ENCODE results near the gene AATF.
A peak's percentile ranks its signal among the peaks of the same experiment; 100 is the strongest.

AATF gene, protein sequence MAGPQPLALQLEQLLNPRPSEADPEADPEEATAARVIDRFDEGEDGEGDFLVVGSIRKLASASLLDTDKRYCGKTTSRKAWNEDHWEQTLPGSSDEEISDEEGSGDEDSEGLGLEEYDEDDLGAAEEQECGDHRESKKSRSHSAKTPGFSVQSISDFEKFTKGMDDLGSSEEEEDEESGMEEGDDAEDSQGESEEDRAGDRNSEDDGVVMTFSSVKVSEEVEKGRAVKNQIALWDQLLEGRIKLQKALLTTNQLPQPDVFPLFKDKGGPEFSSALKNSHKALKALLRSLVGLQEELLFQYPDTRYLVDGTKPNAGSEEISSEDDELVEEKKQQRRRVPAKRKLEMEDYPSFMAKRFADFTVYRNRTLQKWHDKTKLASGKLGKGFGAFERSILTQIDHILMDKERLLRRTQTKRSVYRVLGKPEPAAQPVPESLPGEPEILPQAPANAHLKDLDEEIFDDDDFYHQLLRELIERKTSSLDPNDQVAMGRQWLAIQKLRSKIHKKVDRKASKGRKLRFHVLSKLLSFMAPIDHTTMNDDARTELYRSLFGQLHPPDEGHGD

DNA sequence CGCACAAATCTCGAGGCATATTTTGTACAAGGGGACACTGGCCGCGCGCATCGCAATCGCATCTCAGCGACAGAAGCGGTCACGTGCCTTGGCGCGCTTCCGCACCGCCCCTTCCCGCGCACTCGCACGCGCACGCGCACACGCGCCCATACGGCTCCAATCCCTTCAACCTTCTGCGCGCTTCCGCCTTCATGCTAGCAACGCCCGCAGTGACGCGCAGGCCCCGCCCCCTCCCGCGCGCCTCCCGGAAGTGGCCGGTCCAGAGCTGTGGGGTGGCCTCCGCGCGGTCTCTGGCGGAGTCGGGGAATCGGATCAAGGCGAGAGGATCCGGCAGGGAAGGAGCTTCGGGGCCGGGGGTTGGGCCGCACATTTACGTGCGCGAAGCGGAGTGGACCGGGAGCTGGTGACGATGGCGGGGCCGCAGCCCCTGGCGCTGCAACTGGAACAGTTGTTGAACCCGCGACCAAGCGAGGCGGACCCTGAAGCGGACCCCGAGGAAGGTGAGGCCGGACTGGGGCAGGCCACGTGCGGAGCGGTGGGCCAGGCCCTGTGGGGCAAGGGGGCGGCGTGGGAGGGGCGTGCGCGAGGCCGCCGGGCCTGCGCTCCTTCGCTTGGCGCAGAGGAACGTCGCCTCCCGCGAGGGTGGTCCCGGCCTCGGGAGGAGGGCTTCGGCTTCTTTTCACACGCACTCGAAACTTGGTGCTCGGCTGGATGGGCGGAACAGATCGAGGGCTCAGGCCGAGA is at the start of gene AATF:
Gene AATF (plus strand): TSS at position 238 of the 744 bp plus-strand sequence. CDS start 172 bp downstream, at position 410.
- DNase-seq, result peak; percentile 91

DNA sequence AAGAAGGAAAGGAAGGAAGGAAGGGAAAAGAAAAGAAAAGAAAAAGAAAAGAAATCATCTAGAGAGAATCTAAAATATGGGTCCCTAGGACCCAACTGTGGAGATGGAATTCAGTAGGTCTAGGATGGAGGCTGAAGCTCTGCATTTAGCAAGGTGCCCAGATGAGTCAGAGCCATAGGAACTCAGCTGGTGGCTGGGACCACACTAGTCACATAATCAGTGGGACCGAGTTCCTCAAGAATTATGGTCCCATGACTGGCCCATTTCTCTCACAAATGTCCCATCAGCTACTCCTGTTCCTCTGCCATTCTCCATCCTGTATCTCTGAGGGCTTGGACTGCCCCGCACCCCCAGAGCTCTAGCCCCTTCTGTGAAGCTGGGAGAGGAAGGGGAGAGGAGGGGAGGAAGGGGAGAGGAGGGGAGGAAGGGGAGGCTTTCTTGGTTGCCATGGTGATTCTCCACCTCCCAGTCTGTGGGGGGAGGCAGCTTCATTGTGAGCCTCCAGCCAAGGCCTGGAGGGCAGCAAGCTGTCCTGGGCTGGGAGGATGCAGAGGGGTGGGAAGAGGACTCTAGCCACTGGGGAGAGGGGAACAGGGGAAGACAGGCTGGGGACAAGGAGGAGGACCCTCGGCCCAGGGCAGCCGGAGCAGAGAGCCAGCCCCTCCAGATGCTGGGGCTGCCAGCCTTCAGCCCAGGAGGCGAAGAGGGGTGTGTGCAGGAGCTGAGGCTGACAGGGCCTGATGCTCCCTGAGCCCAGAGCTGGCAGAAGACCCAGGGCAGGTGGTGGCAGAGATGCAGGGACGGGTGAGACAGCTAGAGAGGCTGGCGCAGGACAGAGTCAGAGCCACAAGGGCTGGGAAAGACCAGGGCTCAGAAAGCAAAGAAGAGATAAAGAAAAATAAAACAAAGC is 49.2 kb upstream of the AATF start:
- DNase-seq, result no peak

DNA sequence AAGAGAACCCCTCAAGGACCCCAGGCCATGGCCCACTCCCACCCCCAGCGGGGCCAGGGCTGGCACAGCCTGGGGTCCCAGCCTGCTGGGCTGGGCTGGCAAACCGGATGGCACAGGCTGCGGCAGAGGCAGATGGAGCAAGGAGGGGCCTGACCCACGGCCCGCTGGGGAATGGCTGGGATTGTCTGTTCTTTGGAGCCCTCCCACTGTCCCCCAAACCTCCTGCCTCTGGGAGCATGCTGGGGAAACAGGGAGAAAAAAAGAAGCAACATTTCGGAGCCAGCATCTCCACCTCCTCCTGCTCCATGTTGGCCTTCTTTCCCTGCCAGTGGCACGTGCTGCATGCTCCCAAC is 48.6 kb upstream of the AATF start:
- no peak for DNase-seq

DNA sequence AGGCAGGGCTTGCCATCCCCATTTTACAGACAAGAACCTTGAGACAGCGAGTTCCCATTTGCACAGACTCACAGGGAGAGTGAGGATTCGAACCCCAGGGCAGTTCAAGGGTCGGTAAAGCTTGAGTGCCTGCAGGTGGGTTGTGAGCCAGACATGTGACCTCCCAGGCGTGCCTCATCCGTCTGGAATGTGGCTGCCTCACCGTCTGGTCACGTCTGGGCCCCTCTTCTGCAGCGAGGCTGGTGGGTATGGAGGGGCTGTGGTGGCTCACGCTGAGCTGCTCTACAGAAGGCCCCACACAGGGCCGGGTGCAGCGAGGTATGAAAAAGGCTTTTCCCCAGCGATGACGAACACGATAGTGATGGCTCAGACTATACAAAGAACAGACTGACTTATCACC is 47.2 kb upstream of the AATF start:
- no peak for DNase-seq

DNA sequence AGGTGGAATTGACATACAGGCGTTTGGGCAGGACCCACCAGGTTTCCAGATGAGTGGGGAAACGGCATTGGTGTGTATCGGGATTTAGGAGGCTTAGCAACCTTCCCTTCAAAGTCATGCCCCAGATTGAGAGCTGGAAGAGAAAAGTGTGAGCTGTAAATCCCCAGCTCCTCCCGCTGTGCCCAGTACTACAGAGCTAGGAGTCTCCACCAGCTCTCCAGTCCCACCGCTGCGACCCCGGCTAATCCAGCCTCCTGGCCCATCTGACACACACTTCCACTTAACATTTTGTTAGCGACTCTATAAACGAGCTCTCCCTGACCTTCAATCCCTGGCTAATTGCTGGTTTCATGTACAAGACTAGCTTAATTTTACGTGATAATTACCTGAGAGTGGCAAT is 41.3 kb upstream of the AATF start:
- no peak for DNase-seq

DNA sequence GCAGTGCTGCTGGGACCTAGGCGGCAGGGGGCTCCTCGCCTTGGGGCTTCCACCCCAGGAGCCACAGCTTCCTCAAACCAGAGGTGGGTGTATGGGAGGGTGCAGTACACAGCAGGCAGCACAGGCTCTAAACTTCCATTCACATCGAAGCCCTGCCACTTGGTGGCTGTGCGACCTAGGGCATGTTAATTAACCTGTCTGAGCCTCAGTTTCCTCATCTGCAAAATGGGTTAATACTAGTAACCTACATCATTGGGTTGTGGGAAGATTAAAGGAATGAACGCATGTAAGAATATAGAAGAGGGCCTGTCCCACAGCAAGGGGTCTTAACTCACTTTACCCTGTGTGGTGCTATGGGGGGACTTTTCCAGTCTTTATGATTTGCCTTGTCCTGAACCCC is 38.2 kb upstream of the AATF start:
- no peak for DNase-seq

DNA sequence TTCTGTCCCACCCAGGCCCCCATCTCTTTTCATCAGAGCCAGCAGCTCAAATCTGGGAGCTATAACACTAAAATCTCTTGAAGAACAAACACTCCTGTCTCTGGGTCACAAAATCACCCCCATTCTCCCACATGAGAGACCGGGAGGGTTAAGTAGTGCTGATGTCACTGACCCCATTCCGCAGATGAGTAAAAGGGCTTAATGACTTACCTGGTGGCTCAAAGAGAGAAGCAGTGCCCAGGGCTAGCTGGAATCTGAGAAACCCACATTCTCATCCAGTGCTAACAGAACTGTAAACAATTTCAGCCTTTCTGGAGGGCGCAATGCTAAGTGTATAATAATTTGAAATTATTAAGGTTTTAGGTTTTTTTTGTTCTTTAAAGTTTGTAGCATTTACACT is 37.8 kb upstream of the AATF start:
- no peak for DNase-seq

DNA sequence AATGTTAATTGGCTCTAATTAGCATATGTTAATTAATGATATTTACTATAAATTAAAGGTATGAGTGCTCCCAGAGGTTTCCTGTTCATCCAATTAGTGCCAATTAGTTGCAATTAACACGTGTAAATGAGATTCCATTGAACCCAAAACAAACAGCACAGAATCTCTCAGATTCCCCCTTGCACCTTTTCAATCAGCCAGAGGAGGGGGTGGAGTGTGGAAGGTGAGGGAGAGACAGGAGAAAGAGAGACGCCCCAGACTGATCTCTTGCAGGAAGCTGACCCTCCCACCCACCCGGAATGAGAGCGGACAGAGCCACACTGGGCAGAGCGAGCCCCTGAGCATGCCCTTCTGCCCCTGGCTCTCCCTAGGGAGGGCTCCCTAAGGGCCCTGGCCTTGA is 35.6 kb upstream of the AATF start:
- DNase-seq, result no peak

DNA sequence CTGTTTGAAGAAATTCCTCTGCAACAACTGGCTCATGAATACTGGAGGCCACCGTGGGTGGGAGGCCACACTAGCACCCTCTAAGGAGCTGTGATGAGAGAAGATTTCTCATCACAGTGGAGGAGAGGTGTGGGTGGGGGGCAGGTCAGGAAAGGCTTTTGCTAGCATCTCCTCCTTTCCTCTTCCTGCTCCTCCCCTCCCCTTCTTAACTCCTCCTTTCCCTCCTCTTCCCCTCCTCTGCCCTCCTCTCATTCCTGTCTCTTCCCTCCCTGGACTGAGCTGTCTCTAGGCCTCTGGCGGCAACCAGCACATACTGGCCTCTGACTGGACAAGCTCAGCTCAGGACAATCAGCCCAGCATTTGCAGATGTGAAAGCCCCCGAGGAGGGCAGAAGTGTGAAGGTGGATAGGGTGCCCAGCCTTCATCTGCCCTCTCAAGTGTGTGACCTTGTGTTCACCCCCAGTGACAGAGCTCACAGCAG is 30.5 kb upstream of the AATF start:
- DNase-seq, result no peak

DNA sequence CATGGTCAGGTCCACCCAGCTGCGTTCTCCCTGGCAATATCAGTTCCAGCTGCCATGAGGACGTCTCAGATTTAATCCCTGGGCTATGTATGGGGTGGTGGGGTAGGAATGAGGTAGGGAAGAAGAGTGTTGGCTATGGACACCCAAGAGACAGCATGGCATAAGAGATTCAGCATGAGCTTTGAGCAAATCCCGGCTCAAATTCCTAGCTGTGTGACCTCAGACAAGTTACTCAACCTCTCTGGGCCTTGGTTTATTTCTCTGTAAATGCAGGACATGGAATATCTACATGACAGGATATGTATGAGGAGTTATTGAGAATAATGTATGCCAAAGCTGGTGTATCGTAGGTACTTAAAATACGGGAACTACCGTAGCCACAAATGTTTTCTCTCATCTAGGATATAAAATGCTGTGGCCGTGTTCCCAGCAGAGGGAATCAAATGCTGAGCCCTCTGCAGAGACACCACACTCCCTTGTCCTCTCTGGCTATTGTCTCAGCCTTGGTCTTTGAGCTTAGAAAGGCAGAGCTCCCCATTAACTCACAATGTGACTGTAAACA is 29.3 kb upstream of the AATF start:
- no peak for DNase-seq

DNA sequence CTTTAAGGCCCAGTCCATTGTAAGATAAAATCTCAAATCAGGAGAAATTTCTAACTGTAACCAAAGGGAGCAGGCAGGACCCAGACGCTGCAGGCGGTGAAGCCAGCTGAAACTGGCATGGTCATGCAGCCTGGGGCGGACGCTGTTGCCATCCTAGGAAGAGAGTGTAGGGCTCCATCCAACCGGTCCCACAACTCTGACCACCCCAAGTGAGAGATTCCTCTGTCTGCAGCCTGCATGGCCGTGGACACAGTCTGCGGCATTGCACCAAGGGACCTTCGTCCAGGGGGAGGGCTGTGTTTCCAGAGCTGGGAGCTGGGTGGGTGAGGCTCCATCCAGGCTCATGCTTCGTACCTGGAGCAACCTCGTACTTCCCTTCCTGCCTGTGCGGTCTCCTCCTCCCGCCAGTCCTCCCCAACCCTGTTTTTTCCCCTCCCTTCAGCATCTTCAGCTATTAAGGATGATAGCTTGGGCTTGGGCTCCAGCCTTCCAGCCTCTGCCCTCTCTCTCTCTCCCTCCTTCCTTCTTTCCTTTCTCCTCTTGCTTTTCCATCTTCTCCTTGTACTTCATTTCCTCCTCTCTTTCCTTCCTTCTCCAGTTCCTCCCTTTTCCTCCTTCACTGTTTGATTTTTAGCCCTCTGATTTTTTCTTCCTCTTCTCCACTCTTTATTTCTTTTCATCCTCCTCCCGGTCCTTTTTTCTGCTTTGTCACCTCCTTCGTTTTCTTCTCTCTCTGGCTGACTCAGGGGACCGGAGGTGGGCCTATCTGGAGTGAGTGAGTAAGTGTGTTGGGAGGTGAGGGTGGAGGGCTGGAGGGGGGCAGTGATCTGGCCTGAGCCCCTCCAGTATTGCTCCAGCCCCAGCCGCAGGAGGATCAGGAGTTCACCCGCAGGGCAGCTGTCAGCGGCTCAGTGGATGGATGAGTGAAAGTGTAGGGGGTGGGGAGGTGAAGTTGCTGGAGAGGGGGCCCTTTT is 28.4 kb upstream of the AATF start:
- DNase-seq, result no peak

DNA sequence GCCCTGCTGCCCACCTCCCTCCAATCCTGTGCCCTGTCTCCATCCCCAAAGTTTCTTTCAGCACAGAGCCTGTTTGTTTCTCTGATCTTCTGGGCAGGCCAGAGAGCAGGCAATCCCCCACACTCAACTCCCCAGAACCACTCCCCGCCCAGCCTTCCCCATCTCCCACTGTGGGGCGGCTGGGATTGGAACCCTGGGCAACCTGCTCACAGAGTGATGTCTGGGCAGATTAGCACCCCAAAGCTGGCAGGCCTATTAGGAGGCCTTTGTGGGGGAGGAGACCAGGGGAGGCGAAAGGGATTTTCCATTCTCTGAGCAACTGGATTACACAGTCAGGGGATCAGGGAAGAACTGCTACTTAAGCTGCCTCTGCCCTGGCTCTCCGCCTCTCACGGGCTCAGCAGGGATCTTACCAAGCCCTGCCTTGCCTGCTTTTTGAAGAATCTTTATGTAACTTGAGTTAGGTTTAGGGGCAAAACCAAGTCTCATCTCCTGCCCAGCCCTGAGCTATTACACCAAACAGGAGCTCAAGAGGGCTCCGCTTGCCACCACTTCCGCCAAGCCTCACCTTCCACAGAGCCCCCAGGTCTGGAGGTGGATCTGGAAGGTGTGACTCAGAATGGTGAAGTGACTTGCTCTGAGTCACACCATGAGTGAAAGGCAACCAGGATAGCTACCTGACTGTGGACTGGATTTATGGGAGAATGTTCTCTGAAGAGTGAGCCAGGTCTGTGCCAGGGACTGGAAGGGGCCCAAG is 27.5 kb upstream of the AATF start:
- no peak for DNase-seq

DNA sequence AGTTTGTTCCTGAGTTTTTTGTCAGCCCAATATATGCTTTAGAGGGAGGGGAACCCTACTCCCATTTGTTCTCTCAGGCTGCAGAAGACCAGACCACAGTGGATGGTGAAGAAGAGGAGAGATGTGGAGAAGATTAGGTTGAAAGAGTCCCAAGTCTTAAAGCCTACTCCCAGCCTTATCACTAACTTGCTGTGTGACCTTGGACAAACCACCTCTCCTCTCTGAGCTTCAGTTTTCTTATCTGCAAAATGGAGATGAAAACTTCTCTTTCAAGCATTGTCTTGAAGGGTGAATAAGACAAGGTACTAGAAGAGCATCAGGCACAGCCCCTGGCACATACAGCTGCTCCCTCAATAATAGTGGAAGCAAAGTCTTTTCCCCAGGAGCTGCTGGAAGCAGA is 26.6 kb upstream of the AATF start:
- no peak for DNase-seq

DNA sequence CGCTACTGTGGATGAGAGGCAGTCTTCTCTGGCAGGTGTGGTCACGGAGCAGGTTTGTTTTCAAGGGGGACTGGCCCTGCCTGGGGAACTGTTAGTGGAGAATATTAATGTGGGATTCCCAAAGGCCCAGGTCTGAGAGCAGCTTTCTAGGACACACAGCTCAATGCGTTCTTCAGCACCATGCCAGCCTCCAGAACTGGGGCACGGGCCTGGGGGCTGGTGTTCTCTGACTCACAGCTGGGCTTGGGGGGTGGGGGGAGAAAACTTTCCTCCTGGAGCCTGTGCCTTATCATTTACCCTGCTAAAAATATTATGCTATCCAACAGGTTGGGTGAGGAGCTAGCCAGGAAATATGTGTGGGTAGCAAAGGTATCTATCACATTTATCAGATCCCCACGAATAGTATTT is 24.9 kb upstream of the AATF start:
- DNase-seq, result no peak

DNA sequence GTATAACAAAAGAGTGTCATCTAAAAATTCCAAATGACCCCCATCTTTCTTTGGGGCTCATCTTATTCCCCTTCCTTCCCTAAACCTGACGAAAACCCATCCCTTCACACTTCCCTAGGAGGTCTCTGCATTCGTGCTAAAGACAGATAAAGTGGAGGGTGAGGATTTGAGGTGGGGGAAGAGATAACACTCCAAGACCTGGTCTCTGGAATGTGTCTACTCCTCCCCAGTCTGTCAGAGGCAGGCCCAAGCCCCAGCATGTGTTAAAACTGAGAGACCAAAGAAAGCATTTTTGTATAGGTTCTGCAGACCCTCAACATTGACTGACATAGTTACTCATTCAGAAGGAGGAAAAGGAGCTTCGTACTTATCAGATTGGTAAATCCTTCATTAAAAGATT is 22.5 kb upstream of the AATF start:
- no peak for DNase-seq

DNA sequence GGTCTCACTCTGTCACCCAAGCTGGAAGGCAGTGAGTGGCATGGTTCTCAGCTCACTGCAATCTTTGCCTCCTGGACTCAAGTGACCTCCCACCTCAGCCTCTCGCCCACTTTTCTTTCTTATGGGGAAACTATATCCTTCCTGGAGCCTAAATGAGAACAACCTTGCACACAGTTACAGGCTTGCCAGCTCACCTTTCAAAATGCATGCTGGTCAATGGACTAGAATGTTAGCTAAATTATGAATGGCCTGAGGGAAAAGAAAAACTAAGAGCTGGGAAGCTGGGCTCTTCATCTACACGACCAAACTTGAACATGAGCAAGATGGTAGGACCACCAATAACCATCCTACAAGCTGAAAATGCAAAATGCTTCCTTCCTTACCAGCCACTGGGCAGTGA is 22.1 kb upstream of the AATF start:
- DNase-seq, result no peak

DNA sequence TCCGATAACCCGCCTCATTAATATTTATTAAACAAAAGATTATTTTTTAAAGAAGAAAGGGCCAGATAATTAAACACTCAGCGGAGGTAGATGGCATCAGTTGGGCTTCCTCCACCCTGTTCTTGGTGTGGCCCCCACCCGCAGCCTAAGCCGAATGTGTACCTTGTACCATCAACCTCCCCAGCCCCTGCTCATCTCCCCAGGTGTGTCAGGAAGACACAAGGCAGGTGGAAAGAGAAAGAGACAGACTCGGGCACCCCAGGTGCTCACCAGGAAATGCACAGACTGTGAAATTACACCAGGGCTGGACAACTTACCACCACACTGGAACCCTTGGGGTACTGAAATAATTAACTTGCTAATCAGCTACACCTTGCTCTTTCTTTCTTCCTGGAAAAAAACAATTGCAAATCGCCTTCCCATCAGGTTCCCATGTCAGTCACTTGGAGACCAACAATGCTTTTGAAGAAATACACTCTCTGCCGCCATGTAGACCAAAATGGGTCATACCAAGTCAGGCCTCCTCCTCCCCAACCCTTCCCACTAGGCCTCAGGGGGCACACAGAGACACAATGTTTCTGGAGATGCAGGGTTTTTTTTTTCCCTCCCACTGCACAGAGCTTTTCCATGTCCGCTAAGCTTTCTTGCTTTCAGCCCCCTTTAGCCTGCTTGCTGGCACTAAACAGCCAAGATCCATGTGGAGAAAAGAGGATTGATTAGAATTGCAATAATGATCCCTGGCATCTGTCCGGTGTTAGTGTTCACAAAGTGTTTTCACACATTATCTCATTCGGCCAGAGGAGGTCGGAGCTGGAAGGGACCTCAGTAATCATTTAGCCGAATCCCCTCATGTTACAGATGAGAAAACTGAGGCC is 20.0 kb upstream of the AATF start:
- DNase-seq, result no peak

DNA sequence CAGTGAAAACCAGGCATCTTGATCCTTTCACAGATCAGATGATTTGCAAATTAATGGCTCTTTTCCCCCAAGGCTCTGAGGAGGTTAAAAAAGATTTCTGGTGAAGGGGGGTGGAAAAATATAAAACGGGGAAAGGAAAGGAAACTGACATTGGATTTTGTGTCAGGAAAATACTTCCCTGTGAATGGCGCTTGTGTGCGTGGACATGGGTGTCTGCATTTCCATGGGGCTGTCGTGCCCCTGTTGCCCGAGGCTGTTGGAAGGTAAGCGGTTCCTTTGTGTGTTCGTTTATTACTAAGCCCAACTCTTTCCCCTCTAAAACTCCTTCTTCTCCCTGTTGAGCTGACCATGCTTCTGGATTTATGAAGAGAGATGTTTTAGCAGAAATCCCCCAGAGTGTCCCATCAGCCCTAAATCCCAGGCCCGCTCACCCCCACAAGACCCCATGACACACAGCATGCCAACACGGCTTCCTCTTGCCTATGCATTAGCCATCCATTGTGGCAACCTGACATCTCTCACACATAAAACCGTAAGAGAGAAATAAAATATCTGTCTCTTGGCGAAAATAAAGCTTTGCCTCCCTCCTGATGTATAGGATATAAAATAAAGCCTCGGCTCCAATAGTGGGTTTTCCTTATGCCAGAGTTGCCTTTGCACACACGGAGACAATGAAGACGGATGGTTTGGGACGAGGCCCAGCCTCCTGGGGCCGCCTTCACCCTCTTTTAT is 18.7 kb upstream of the AATF start:
- DNase-seq, result no peak

DNA sequence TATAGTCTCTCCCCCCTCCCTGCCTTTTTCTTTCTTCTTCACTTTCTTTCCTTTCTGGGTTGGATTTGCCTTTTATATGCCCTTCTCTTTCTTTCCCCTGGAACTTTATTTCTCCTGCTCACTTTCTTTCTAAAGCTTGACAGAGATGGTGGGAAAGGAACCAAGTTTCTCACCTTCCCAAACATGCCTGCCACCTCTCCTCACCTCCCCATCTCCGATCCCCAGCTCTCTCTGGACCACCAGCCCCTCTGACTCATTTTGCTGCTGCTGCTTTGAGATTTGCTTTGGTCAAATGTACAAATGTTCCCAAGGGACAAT is 18.2 kb upstream of the AATF start:
- no peak for DNase-seq
